Measurements from ENCODE around the gene DNM1L.

DNA sequence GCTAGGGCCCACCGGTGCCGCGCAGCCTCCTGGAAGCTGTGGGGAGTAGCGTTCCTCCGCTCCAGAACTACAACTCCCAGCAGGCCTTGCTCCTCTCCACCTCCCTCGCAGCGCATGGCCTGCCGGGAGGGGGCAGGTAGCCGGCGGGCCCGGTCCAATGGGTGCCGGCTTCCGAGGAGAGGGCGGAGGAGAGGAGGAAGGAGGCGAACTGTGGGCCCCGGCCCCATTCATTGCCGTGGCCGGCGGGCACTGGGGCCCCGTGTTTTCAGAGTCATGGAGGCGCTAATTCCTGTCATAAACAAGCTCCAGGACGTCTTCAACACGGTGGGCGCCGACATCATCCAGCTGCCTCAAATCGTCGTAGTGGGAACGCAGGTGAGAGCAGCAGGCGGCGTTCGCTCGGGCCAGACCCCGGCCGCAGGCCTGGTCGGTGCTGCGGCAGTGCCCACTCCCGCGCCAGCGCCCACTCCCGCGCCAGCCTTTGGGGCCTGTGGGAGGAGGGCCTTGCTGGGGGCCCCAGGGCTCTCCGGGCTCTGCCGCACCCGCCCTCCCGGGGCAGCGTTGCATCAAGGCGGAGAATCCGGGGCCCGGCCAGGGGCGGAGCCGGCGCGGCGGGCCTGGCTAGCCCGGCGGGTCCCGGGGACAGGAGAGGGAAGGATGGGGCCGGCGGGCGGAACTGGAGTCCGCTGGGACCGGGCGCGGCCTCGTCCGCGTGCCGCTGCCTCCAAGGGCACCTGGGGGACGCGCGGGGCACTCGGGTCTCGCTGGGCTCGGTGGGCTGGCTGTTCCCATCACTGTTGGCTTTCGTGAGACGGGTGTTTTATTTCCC is at the start of gene DNM1L:
- TF ChIP-seq, protein P1, sequence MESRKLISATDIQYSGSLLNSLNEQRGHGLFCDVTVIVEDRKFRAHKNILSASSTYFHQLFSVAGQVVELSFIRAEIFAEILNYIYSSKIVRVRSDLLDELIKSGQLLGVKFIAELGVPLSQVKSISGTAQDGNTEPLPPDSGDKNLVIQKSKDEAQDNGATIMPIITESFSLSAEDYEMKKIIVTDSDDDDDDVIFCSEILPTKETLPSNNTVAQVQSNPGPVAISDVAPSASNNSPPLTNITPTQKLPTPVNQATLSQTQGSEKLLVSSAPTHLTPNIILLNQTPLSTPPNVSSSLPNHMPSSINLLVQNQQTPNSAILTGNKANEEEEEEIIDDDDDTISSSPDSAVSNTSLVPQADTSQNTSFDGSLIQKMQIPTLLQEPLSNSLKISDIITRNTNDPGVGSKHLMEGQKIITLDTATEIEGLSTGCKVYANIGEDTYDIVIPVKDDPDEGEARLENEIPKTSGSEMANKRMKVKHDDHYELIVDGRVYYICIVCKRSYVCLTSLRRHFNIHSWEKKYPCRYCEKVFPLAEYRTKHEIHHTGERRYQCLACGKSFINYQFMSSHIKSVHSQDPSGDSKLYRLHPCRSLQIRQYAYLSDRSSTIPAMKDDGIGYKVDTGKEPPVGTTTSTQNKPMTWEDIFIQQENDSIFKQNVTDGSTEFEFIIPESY (IDR thresholded peaks at IDR 0.05): peak; percentile 45; the same call in 1 of the 2 replicates
- peak; percentile 88 for TF ChIP-seq DPF2 (IDR thresholded peaks at IDR 0.05)
- TF ChIP-seq POLR2A (IDR thresholded peaks at IDR 0.05; ENCODE audit: low read depth, low read length): peak; percentile 94
- TF ChIP-seq SIX5 (IDR thresholded peaks at IDR 0.05; ENCODE audit: low read depth, low read length, severe bottlenecking): peak; percentile 94
- no peak; a peak in 1 of 4 replicates for TF ChIP-seq CEBPB (IDR thresholded peaks at IDR 0.05; ENCODE audit: borderline replicate concordance in 1 of 2, low read depth in 2 of 2, low read length in 2 of 2)
- TF ChIP-seq, protein P2, sequence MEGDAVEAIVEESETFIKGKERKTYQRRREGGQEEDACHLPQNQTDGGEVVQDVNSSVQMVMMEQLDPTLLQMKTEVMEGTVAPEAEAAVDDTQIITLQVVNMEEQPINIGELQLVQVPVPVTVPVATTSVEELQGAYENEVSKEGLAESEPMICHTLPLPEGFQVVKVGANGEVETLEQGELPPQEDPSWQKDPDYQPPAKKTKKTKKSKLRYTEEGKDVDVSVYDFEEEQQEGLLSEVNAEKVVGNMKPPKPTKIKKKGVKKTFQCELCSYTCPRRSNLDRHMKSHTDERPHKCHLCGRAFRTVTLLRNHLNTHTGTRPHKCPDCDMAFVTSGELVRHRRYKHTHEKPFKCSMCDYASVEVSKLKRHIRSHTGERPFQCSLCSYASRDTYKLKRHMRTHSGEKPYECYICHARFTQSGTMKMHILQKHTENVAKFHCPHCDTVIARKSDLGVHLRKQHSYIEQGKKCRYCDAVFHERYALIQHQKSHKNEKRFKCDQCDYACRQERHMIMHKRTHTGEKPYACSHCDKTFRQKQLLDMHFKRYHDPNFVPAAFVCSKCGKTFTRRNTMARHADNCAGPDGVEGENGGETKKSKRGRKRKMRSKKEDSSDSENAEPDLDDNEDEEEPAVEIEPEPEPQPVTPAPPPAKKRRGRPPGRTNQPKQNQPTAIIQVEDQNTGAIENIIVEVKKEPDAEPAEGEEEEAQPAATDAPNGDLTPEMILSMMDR (IDR thresholded peaks at IDR 0.05 in 2 of 3, conservative IDR thresholded peaks at IDR 0.05 in 1 of 3; ENCODE audit: control insufficient read depth in 2 of 3, extremely low read depth in 1 of 3, insufficient read depth in 1 of 3, low read depth in 3 of 3, low read length in 3 of 3): no peak
- no peak for TF ChIP-seq SUZ12 (IDR thresholded peaks at IDR 0.05; ENCODE audit: unreplicated experiment)
- no peak for TF ChIP-seq EZH2 (IDR thresholded peaks at IDR 0.05; ENCODE audit: borderline replicate concordance, control insufficient read depth, low read depth, low read length)
- TF ChIP-seq, protein P3, sequence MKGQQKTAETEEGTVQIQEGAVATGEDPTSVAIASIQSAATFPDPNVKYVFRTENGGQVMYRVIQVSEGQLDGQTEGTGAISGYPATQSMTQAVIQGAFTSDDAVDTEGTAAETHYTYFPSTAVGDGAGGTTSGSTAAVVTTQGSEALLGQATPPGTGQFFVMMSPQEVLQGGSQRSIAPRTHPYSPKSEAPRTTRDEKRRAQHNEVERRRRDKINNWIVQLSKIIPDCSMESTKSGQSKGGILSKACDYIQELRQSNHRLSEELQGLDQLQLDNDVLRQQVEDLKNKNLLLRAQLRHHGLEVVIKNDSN (IDR thresholded peaks at IDR 0.05; ENCODE audit: borderline replicate concordance, extremely low read length, insufficient read depth, low read depth, low read length): no peak
- TF ChIP-seq LARP7 (IDR thresholded peaks at IDR 0.05): peak; percentile 95
- no peak for TF ChIP-seq ETV6 (conservative IDR thresholded peaks at IDR 0.05 in 1 of 2, IDR thresholded peaks at IDR 0.05 in 1 of 2; ENCODE audit: borderline replicate concordance in 1 of 2, low read depth in 1 of 2)
- TF ChIP-seq MTA2 (IDR thresholded peaks at IDR 0.05; ENCODE audit: low read depth): no peak
- TF ChIP-seq ASH2L (IDR thresholded peaks at IDR 0.05; ENCODE audit: borderline replicate concordance, low read depth): no peak
- TF ChIP-seq RB1 (IDR thresholded peaks at IDR 0.05; ENCODE audit: borderline replicate concordance): peak; percentile 45; the same call in 1 of the 2 replicates

All from GM12878 (cell line).